Placental epithelial cell (primary cell): Measurements from ENCODE around the gene C3orf52. TPM values are rescaled to one million over a fixed set of nuclear protein-coding genes. Genes with fewer than 3 reads are reported as not detected.

Source experiments
- small RNA-seq: library from RNA; depleted of rRNA; stranded (forward); fragments of <200 nt; gene quantifications from one replicate; pipeline ENCODE3, GENCODE V24; 2012
- total RNA-seq: library from RNA; depleted of rRNA; stranded (reverse); fragments of >200 nt; gene quantifications from 2 replicates; pipeline ENCODE4 v1.2.3, GENCODE V29; 2012

The C3orf52 gene
- 23.9 and 34.3 TPM in 2 replicates for total RNA-seq

GRCh38 chr3:112086076-112086854 lies at the start of gene C3orf52:
C3orf52 (plus strand) TSS chr3:112086389; CDS start chr3:112086408, 19 bp downstream.

GRCh38 chr3:112132975-112133448 lies 46.8 kb downstream of the C3orf52 start, which contains the start of gene GCSAM:
GCSAM (minus strand) TSS chr3:112133248; CDS start chr3:112133120, 128 bp downstream.

Small RNA genes within 50 kb of the gene (small RNA-seq; reads per million reads assigned to genes)
- not detected for gene MIR567

Other genes with a start within 250 kb of the C3orf52 start
- 274 and 618 TPM in 2 replicates for gene PHLDB2, start 227.1 kb upstream of the C3orf52 start, total RNA-seq
- gene ABHD10, start 107.4 kb upstream of the C3orf52 start, total RNA-seq: 21.2 and 21.7 TPM in 2 replicates
- gene TAGLN3, start 87.5 kb upstream of the C3orf52 start, total RNA-seq: not detected in 2 replicates
- gene TMPRSS7, start 51.7 kb upstream of the C3orf52 start, total RNA-seq: 0.11 TPM in 1 of 2 replicates, not detected in the other
- not detected in 2 replicates for gene GCSAM, start 46.9 kb downstream of the C3orf52 start, total RNA-seq
- under 0.01 TPM in 1 of 2 replicates, not detected in the other for gene SLC9C1, start 207.8 kb downstream of the C3orf52 start, total RNA-seq
- 0.39 TPM in 1 of 2 replicates, not detected in the other for gene CD200, start 246.8 kb downstream of the C3orf52 start, total RNA-seq